ENCODE measurements around the gene HASPIN. TPM values are rescaled to one million over a fixed set of nuclear protein-coding genes. Genes with fewer than 3 reads are reported as not detected.
A peak's percentile ranks its signal among the peaks of the same experiment; 100 is the strongest.
"Not testable (repeated sequence)": the region's sequence is repeated elsewhere in the genome, so short reads cannot be mapped to it uniquely, and the experiment has no call there.

HASPIN gene
- total and polyA plus RNA-seq, 3 donors from 2014 or later, result 14.9 to 20.5 (median 16.7) TPM

GRCh38 chr17:3699951-3700350 is 23.8 kb upstream of the HASPIN start:
- WGBS, 2 donors, result 86 to 99% methylated on average over 4 of the region's 4 CpGs
- intact Hi-C loops (cut with DNase I; ENCODE audit: low total_unique reads), result no loop called here
- Histone ChIP-seq H3K27ac (no peak overlapping the region), H3K27me3 (no peaks in the 10 kb centered on the region), H3K4me3 (no peak overlapping the region), H3K4me1 (peaks cover 8% of the 10 kb centered on the region), H3K9me3 (no peaks in the 10 kb centered on the region), H3K36me3 (ENCODE audit: low read depth, missing control alignments) (no peaks in the 10 kb centered on the region)
- TF ChIP-seq CTCF (IDR thresholded peaks at IDR 0.05), result no peak
- DNase-seq, result no peak

GRCh38 chr17:3702041-3702539 is 21.6 kb upstream of the HASPIN start:
- H3K4me3 ChIP-seq; H3K36me3 ChIP-seq (ENCODE audit: low read depth, missing control alignments); H3K9me3 ChIP-seq; H3K27ac ChIP-seq; H3K27me3 ChIP-seq; intact Hi-C loops (cut with DNase I; ENCODE audit: low total_unique reads); H3K4me1 ChIP-seq: not testable (repeated sequence)
- peak; percentile 36 for DNase-seq
- WGBS, 2 donors, result 75 to 92% methylated on average over 7 of the region's 7 CpGs

- H3K4me3 ChIP-seq, result no peak overlapping the region
- TF ChIP-seq POLR2A (IDR thresholded peaks at IDR 0.05), result no peak
- no peak for TF ChIP-seq CTCF (IDR thresholded peaks at IDR 0.05)
- H3K4me1 ChIP-seq, result no peaks in the 10 kb centered on the region
- intact Hi-C loops (cut with DNase I; ENCODE audit: low total_unique reads), result no loop called here
- no peak for DNase-seq
- H3K36me3 ChIP-seq (ENCODE audit: low read depth, missing control alignments), result no peaks in the 10 kb centered on the region
- H3K9me3 ChIP-seq, result no peaks in the 10 kb centered on the region
- no peak overlapping the region for H3K27ac ChIP-seq
- 87 to 89% methylated on average over 18 to 20 of the region's 20 CpGs for WGBS, 2 donors
- H3K27me3 ChIP-seq, result no peaks in the 10 kb centered on the region
Observed at GRCh38 chr17:3704931-3705717, 18.6 kb upstream of the HASPIN start.

GRCh38 chr17:3705718-3705984 is 18.1 kb upstream of the HASPIN start:
- H3K36me3 ChIP-seq (ENCODE audit: low read depth, missing control alignments); H3K27ac ChIP-seq; intact Hi-C loops (cut with DNase I; ENCODE audit: low total_unique reads); H3K4me1 ChIP-seq; H3K9me3 ChIP-seq; H3K4me3 ChIP-seq; DNase-seq; H3K27me3 ChIP-seq: not testable (repeated sequence)
- 100% methylated on average over 1 of the region's 1 CpG for WGBS, 2 donors

GRCh38 chr17:3708366-3708765 is 15.3 kb upstream of the HASPIN start:
- no peaks in the 10 kb centered on the region for H3K36me3 ChIP-seq (ENCODE audit: low read depth, missing control alignments)
- DNase-seq, result no peak
- 47 to 65% methylated on average over 3 of the region's 3 CpGs for WGBS, 2 donors
- no peaks in the 10 kb centered on the region for H3K27me3 ChIP-seq
- TF ChIP-seq POLR2A (IDR thresholded peaks at IDR 0.05) (no peak), CTCF (IDR thresholded peaks at IDR 0.05) (no peak)
- no peak overlapping the region for H3K27ac ChIP-seq
- no peaks in the 10 kb centered on the region for H3K9me3 ChIP-seq
- no peaks in the 10 kb centered on the region for H3K4me1 ChIP-seq
- H3K4me3 ChIP-seq, result no peak overlapping the region
- intact Hi-C loops (cut with DNase I; ENCODE audit: low total_unique reads), result no loop called here

GRCh38 chr17:3710951-3711383 is 12.7 kb upstream of the HASPIN start:
- no peaks in the 10 kb centered on the region for H3K36me3 ChIP-seq (ENCODE audit: low read depth, missing control alignments)
- H3K4me3 ChIP-seq, result no peak overlapping the region
- no peaks in the 10 kb centered on the region for H3K4me1 ChIP-seq
- WGBS, 2 donors, result 73 to 78% methylated on average over 5 of the region's 5 CpGs
- intact Hi-C loops (cut with DNase I; ENCODE audit: low total_unique reads), result no loop called here
- TF ChIP-seq POLR2A (IDR thresholded peaks at IDR 0.05) (no peak), CTCF (IDR thresholded peaks at IDR 0.05) (no peak)
- no peaks in the 10 kb centered on the region for H3K27me3 ChIP-seq
- H3K9me3 ChIP-seq, result no peaks in the 10 kb centered on the region
- H3K27ac ChIP-seq, result no peak overlapping the region
- DNase-seq, result no peak

Data from testis (tissue), 3 donors.